Measurements from ENCODE around the gene PRODH2. TPM values are rescaled to one million over a fixed set of nuclear protein-coding genes. Genes with fewer than 3 reads are reported as not detected.

The PRODH2 gene
- total and polyA plus RNA-seq, 10 of the 15 experiments (the other 5 are each of a cell fraction or from before 2014, with no cell fraction given), result 0.07 TPM; not detected in 9

DNA sequence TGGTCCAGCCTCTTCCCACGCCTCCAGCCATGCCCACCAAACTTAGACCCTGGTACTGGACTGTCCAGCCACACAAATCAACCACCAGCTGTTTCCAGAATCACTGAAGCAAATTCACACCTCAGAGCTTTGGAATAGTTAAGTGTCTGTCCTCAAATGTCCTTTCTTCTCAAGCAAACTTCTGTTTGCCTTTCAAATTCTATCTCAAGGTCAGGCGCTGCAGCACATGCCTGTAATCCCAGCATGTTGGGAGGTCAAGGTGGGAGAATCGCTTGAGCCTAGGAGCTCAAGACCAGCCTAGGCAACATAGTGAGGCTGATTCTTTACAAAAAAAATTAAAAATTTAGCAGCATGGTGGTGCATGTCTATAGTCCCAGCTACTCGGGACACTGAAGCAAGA is 19.4 kb upstream of the PRODH2 start (continued):
- TF ChIP-seq, protein P1, sequence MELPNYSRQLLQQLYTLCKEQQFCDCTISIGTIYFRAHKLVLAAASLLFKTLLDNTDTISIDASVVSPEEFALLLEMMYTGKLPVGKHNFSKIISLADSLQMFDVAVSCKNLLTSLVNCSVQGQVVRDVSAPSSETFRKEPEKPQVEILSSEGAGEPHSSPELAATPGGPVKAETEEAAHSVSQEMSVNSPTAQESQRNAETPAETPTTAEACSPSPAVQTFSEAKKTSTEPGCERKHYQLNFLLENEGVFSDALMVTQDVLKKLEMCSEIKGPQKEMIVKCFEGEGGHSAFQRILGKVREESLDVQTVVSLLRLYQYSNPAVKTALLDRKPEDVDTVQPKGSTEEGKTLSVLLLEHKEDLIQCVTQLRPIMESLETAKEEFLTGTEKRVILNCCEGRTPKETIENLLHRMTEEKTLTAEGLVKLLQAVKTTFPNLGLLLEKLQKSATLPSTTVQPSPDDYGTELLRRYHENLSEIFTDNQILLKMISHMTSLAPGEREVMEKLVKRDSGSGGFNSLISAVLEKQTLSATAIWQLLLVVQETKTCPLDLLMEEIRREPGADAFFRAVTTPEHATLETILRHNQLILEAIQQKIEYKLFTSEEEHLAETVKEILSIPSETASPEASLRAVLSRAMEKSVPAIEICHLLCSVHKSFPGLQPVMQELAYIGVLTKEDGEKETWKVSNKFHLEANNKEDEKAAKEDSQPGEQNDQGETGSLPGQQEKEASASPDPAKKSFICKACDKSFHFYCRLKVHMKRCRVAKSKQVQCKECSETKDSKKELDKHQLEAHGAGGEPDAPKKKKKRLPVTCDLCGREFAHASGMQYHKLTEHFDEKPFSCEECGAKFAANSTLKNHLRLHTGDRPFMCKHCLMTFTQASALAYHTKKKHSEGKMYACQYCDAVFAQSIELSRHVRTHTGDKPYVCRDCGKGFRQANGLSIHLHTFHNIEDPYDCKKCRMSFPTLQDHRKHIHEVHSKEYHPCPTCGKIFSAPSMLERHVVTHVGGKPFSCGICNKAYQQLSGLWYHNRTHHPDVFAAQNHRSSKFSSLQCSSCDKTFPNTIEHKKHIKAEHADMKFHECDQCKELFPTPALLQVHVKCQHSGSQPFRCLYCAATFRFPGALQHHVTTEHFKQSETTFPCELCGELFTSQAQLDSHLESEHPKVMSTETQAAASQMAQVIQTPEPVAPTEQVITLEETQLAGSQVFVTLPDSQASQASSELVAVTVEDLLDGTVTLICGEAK (IDR thresholded peaks at IDR 0.05; ENCODE audit: borderline replicate concordance), result no peak
- TF ChIP-seq, protein P2, sequence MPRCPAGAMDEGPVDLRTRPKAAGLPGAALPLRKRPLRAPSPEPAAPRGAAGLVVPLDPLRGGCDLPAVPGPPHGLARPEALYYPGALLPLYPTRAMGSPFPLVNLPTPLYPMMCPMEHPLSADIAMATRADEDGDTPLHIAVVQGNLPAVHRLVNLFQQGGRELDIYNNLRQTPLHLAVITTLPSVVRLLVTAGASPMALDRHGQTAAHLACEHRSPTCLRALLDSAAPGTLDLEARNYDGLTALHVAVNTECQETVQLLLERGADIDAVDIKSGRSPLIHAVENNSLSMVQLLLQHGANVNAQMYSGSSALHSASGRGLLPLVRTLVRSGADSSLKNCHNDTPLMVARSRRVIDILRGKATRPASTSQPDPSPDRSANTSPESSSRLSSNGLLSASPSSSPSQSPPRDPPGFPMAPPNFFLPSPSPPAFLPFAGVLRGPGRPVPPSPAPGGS (IDR thresholded peaks at IDR 0.05; ENCODE audit: borderline replicate concordance, insufficient read depth, low read depth, low read length, poor library complexity, severe bottlenecking), result no peak
- TF ChIP-seq, protein P3, sequence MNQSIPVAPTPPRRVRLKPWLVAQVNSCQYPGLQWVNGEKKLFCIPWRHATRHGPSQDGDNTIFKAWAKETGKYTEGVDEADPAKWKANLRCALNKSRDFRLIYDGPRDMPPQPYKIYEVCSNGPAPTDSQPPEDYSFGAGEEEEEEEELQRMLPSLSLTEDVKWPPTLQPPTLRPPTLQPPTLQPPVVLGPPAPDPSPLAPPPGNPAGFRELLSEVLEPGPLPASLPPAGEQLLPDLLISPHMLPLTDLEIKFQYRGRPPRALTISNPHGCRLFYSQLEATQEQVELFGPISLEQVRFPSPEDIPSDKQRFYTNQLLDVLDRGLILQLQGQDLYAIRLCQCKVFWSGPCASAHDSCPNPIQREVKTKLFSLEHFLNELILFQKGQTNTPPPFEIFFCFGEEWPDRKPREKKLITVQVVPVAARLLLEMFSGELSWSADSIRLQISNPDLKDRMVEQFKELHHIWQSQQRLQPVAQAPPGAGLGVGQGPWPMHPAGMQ (IDR thresholded peaks at IDR 0.05; ENCODE audit: borderline replicate concordance), result no peak
- TF ChIP-seq SUPT20H (IDR thresholded peaks at IDR 0.05; ENCODE audit: borderline replicate concordance, control insufficient read depth, low read depth, low read length), result no peak
- TF ChIP-seq RELA (IDR thresholded peaks at IDR 0.05; ENCODE audit: borderline replicate concordance, partially characterized antibody), result no peak
- TF ChIP-seq TAF1 (IDR thresholded peaks at IDR 0.05; ENCODE audit: borderline replicate concordance, low read depth, low read length), result no peak
- no peak for TF ChIP-seq RUNX3 (IDR thresholded peaks at IDR 0.05; ENCODE audit: low read length)
- TF ChIP-seq ETV6 (conservative IDR thresholded peaks at IDR 0.05 in 1 of 2, IDR thresholded peaks at IDR 0.05 in 1 of 2; ENCODE audit: borderline replicate concordance in 1 of 2, low read depth in 1 of 2), result no peak
- TF ChIP-seq DPF2 (IDR thresholded peaks at IDR 0.05), result no peak
- no peak for TF ChIP-seq CHD1 (IDR thresholded peaks at IDR 0.05; ENCODE audit: low read depth, low read length)
- TF ChIP-seq, protein P4, sequence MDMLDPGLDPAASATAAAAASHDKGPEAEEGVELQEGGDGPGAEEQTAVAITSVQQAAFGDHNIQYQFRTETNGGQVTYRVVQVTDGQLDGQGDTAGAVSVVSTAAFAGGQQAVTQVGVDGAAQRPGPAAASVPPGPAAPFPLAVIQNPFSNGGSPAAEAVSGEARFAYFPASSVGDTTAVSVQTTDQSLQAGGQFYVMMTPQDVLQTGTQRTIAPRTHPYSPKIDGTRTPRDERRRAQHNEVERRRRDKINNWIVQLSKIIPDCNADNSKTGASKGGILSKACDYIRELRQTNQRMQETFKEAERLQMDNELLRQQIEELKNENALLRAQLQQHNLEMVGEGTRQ (IDR thresholded peaks at IDR 0.05; ENCODE audit: borderline replicate concordance, low read depth, low read length), result no peak
- no peak for TF ChIP-seq LARP7 (IDR thresholded peaks at IDR 0.05)
- no peak for TF ChIP-seq SIN3A (IDR thresholded peaks at IDR 0.05; ENCODE audit: low read depth, low read length)
- no peak for TF ChIP-seq NR2F1 (conservative IDR thresholded peaks at IDR 0.05)
- TF ChIP-seq MYB (IDR thresholded peaks at IDR 0.05; ENCODE audit: borderline replicate concordance, low read depth, low read length), result no peak
- no peak for TF ChIP-seq KAT2A (conservative IDR thresholded peaks at IDR 0.05; ENCODE audit: control insufficient read depth, low read depth, low read length)
